Adipose tissue (tissue), 3 donors: Measurements from ENCODE around the gene TM9SF4. TPM values are rescaled to one million over a fixed set of nuclear protein-coding genes. Genes with fewer than 3 reads are reported as not detected.
"Not testable (repeated sequence)": the region's sequence is repeated elsewhere in the genome, so short reads cannot be mapped to it uniquely, and the experiment has no call there.

Experiments used
- H3K27ac ChIP-seq: one replicate; pipeline ENCODE4 v1.5.1; 2013; ENCODE audit warnings: low read depth, low read length
- WGBS, 3 donors: extraction: QIAGEN DNeasy Blood & Tissue Kit; methylation state at CpG; one replicate each; pipeline ENCODE4 v1.1.7; 2013; 5-methylcytosine and 5-hydroxymethylcytosine counted together
- polyA plus RNA-seq, 3 donors: library from polyadenylated mRNA; stranded (reverse); fragments of 200-250 nt; gene quantifications; one replicate each; pipeline ENCODE4 v1.2.3, GENCODE V29; 2013
- donor health status: healthy with polysubstance abuse.
- donor health status: Bipolar disorder and iron deficiency.
- donor health status: healthy.

The TM9SF4 gene
- polyA plus RNA-seq, 3 donors = 13.7 to 25.9 (median 19.2) TPM

GRCh38 chr20:32119734-32120133 is 10.2 kb downstream of the TM9SF4 start:
- WGBS, 3 donors = 93 to 94% (median 94%) methylated on average over 2 of the region's 2 CpGs
- H3K27ac ChIP-seq = no peak overlapping the region

GRCh38 chr20:32121908-32122307 is 12.4 kb downstream of the TM9SF4 start:
- not testable (repeated sequence) for H3K27ac ChIP-seq
- WGBS, 3 donors = 92 to 100% (median 93%) methylated on average over 4 to 24 of the region's 31 CpGs

GRCh38 chr20:32123088-32123487 is 13.6 kb downstream of the TM9SF4 start:
- WGBS, 3 donors = 83 to 91% (median 88%) methylated on average over 1 of the region's 4 CpGs
- no peak overlapping the region for H3K27ac ChIP-seq

GRCh38 chr20:32124916-32125454 is 15.5 kb downstream of the TM9SF4 start:
- H3K27ac ChIP-seq = no peak overlapping the region
- 84 to 90% (median 89%) methylated on average over 4 of the region's 4 CpGs for WGBS, 3 donors

- H3K27ac ChIP-seq = no peak overlapping the region
- WGBS, 3 donors = 93 to 95% (median 94%) methylated on average over 5 of the region's 5 CpGs
Measured at GRCh38 chr20:32125506-32125905, 16.0 kb downstream of the TM9SF4 start.

- no peak overlapping the region for H3K27ac ChIP-seq
- 84 to 94% (median 94%) methylated on average over 8 of the region's 8 CpGs for WGBS, 3 donors
Measured at GRCh38 chr20:32126919-32127318, 17.4 kb downstream of the TM9SF4 start.

GRCh38 chr20:32127347-32127746 is 17.8 kb downstream of the TM9SF4 start:
- WGBS, 3 donors = 92 to 98% (median 94%) methylated on average over 5 of the region's 5 CpGs
- no peak overlapping the region for H3K27ac ChIP-seq

- no peak overlapping the region for H3K27ac ChIP-seq
- 89 to 96% (median 91%) methylated on average over 2 of the region's 2 CpGs for WGBS, 3 donors
Measured at GRCh38 chr20:32128167-32128566, 18.7 kb downstream of the TM9SF4 start.

- 93 to 96% (median 95%) methylated on average over 5 of the region's 5 CpGs for WGBS, 3 donors
- H3K27ac ChIP-seq = no peak overlapping the region
Measured at GRCh38 chr20:32129863-32130262, 20.3 kb downstream of the TM9SF4 start.

GRCh38 chr20:32130352-32130751 is 20.8 kb downstream of the TM9SF4 start:
- 43 to 92% (median 85%) methylated on average over 2 of the region's 2 CpGs for WGBS, 3 donors
- no peak overlapping the region for H3K27ac ChIP-seq

- WGBS, 3 donors = 39 to 86% (median 68%) methylated on average over 2 of the region's 2 CpGs
- H3K27ac ChIP-seq = no peak overlapping the region
Measured at GRCh38 chr20:32130965-32131364, 21.5 kb downstream of the TM9SF4 start.

- H3K27ac ChIP-seq = no peak overlapping the region
- WGBS, 3 donors = 86 to 94% (median 89%) methylated on average over 10 of the region's 10 CpGs
Measured at GRCh38 chr20:32132911-32133549, 23.5 kb downstream of the TM9SF4 start.

- WGBS, 3 donors = 89 to 92% (median 92%) methylated on average over 5 of the region's 5 CpGs
Measured at GRCh38 chr20:32134026-32134425, 24.5 kb downstream of the TM9SF4 start.

GRCh38 chr20:32135983-32136515 is 26.5 kb downstream of the TM9SF4 start:
- WGBS, 3 donors = 87 to 93% (median 87%) methylated on average over 3 of the region's 3 CpGs

More at GRCh38 chr20:32134026-32134425, 24.5 kb downstream of the TM9SF4 start:
- H3K27ac ChIP-seq = no peak overlapping the region

GRCh38 chr20:32138921-32139320 is 29.4 kb downstream of the TM9SF4 start:
- WGBS, 3 donors = 95 to 97% (median 96%) methylated on average over 8 of the region's 8 CpGs
- no peak overlapping the region for H3K27ac ChIP-seq

More at GRCh38 chr20:32135983-32136515, 26.5 kb downstream of the TM9SF4 start:
- no peak overlapping the region for H3K27ac ChIP-seq

- no peak overlapping the region for H3K27ac ChIP-seq
- 89 to 94% (median 91%) methylated on average over 3 of the region's 3 CpGs for WGBS, 3 donors
Measured at GRCh38 chr20:32139947-32140346, 30.4 kb downstream of the TM9SF4 start.

GRCh38 chr20:32140603-32141002 is 31.1 kb downstream of the TM9SF4 start:
- no peak overlapping the region for H3K27ac ChIP-seq
- 75 to 99% (median 96%) methylated on average over 4 of the region's 4 CpGs for WGBS, 3 donors

- no peak overlapping the region for H3K27ac ChIP-seq
- 94 to 95% (median 95%) methylated on average over 21 of the region's 21 CpGs for WGBS, 3 donors
Measured at GRCh38 chr20:32141465-32141980, 32.0 kb downstream of the TM9SF4 start.

GRCh38 chr20:32142088-32142487 is 32.6 kb downstream of the TM9SF4 start:
- H3K27ac ChIP-seq = no peak overlapping the region
- WGBS, 3 donors = 91 to 95% (median 91%) methylated on average over 5 of the region's 5 CpGs

GRCh38 chr20:32142991-32143390 is 33.5 kb downstream of the TM9SF4 start:
- 96 to 98% (median 96%) methylated on average over 15 of the region's 15 CpGs for WGBS, 3 donors
- no peak overlapping the region for H3K27ac ChIP-seq
